NCI-H524 (cell line): ENCODE results near the gene SNCA.

Experiments
- DNase-seq, 2 experiments: peaks; one replicate each; lab custom pipeline; 2025; lab: John Stamatoyannopoulos, UW

SNCA gene

GRCh38 chr4:89836897-89837384, at the start of gene SNCA:
TSS of gene SNCA (minus strand) at chr4:89837161. CDS start at chr4:89835667, 1,494 bp downstream.
- peak; percentile 34 to 52 for DNase-seq

DNA sequence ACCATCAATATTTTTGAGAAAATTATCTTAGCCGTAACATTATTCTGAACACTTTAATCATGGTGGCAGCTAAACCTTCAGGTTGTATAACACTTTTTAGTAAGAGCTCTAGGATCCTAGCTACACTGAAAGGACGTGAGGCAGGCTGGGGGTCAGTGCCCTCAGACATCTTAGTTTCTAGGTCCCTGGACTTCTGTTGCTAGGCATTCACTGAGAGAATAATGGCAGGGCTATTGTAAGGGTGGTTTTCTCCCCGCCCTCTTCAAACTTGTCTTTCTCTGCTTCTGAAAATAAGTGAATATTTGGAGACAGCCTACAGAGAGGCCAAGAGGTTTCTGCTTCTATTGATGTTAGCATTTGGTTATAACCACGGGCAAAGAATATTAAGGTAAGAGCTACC, 42.3 kb upstream of the SNCA start:
- no peak for DNase-seq

DNA sequence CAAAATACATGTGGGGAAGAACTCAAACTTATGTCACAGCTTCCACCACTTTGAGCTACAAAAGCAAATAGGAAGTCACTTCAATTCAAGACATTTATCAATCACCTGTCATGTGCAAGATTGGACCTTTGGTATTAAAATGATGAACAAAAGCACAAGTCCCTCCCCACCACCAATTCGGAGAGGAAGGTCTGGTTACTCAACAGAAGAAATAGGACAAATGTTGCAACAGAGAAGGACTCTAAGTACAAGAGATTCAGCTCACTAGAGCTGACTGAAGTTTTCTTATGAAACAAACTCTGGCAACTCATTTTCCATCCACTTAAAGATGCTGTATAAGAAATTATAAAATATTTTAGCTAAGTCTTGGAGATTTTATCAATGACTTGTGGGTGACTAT, 41.6 kb upstream of the SNCA start:
- DNase-seq = no peak

DNA sequence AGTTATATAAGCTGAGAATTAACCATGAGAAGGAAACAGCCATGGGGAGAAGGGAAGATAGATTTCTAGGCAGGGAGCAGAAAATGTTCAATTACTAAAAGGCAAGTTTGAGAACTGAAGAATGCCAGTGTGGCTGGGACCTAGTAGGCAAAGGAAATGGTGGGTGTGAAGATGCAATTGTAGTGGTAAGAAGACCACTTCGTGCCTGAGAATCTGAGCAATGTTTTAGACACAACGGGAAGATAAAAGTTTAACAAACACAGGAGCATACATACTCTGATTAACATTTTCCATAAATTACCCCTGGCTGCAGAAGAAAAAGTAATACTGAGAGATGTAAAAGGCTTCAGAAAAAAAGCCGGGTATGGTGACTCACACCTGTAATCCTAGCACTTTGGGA, 39.6 kb upstream of the SNCA start:
- DNase-seq = no peak

GRCh38 chr4:89871211-89871610, 34.2 kb upstream of the SNCA start:
- DNase-seq = no peak

DNA sequence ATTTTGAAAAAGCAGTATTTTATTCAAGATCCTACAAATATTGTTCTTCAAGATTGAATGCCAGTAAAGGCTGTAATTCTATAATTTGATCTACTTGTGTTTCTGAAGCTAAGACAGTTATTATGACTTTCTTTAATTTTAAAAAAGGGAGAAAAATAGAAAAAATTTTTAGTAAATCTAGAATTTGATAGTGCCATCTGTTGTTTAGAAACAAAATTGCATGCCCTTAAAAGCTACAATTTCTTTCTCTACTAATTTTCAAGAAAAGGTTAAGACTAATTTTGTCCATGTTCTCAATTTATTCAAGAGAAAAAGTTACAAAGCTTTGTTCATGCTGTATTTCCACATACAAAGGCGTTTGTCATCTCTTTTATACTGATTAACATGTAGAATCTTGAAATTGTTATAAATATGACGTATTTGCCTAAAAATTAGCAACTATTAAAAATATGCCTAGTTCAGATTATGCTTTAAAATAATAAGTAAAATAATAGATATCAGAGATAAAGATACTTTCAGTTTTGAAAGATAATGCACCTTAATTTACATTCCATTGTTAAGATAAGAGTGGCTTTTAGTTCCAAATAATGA, 32.1 kb upstream of the SNCA start:
- no peak for DNase-seq

GRCh38 chr4:89868276-89868675, 31.3 kb upstream of the SNCA start:
- DNase-seq = no peak

DNA sequence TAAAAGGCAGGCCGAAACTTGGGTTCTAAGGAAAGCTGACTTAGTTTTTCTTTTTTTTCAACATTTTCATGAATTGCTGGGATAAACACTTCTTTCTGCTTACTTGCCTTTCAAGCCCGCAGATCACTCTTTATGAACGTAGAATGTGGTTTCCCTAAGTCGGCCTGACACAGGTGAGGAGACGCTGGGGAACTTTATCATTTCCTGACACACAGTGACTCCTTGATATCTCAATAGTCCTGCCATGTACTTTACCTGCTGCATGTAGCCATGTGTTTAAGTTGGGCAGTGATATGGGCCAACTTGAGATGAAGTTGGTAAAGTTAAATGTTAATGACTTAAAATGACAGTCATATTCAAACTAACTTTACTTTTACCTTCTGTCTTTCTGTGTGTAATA, 26.6 kb upstream of the SNCA start:
- DNase-seq = no peak

DNA sequence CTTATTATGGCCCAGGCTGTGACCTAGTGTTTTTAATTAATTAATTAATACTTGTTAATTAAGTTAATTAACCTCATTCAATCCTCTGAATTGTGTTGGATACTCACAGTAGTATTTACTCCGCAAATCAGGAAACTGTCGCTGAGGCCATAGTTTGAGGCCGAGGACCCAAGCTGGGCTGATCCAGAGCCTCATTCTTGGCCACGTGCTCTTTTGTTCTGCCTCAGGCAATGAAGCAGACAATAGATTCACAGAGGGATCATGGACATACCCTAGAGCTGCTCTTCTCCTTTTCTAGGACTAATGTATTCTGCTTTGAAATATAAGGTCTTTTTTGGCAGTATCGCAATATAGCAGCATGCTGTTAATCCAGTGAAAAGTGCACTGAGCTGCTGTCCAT, 24.0 kb upstream of the SNCA start:
- DNase-seq = no peak

GRCh38 chr4:89855236-89855635, 18.3 kb upstream of the SNCA start:
- no peak for DNase-seq

DNA sequence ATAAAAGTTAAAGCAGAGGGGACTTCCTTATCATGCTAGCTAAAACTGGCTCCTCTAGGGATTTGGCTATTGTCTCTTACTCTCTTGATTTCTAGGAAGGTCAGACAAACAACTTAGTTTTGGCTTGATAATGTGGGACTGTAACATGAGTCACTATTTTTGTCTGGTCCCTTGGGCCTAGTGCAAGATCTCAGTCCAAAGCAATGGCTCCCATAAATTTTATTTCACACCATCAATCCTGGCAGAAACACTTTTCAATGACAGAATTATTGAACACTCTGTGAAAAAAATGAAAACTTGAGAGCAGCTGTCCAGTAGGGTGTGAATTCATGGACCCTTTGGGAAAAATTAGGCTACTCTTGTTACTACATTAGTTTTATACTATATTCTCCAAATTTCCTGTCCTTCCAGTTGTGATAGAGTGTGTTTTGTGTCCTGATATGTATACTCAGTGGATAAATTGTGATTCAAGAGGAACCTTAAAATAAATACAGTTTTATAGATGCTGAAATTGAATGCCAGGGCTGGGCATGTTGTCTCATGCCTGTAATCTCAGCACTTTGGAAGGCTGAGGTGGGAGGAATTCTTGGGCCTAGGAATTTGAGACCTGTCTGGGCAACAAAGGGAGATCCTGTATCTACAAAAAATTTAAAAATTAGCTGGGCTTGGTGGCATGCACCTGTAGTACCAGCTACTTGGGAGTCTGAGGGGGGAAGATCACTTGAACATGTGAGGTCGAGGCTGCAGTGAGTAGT, 10.8 kb upstream of the SNCA start:
- no peak for DNase-seq

DNA sequence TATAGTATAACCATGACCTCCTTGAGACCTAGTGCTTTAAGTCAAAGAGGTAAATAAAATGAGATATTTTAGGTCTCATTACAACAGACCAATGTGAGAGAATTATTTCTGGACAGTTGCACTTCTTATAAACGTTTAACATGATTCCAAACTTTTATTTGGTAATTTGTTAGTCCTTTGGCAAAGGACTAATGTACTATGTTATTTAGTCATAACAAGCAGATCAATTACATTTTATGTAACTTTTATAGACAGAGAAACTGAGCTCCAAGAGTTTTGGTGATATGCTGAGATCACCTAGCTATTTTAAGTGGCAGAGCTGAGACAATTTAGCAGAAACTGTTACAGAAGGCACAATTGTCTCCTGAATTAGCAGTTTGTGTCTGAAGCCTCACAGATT, 2.6 kb upstream of the SNCA start:
- no peak for DNase-seq

GRCh38 chr4:89837993-89838390, 1.0 kb upstream of the SNCA start:
- peak; percentile 45 to 47 for DNase-seq

GRCh38 chr4:89837385-89837992, 528 bp upstream of the SNCA start:
- peak; percentile 45 to 50 for DNase-seq

- DNase-seq = no peak
Measured at GRCh38 chr4:89836031-89836745, 773 bp downstream of the SNCA start.

- no peak for DNase-seq
Measured at GRCh38 chr4:89835413-89835812, 1.5 kb downstream of the SNCA start.

DNA sequence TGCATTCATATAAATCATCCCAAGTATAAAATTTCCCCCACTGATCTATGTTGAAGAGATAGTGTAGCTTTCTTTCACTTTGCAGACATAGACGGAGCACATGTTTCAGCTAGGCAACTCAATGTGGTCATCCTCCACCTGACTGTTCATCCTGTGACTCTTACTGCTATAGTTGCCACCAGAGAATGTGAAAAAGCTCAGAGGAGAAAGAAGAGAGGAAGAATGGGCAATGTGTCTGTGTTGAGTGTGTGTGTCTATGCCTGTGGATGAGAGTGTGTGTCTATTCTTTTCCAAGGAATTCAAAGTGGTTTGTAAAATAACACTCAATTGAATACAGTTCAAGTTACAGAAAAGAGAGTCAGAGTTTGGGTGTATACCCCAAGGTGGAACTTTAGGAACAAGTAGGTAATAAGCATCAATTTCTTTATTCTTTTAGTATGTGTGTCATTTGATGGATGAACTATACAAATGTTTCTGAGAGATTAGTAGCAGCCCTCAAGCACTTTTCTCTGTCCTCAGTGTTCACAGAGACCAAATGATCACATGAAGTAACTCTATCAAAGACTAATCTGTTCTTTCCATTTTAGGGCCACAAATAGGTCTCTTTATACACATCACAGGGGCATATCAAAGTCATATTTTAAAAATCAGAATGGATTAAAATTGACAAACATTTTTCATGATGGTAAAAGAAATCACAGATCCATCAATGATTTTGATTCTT, 2.3 kb downstream of the SNCA start:
- DNase-seq = no peak

DNA sequence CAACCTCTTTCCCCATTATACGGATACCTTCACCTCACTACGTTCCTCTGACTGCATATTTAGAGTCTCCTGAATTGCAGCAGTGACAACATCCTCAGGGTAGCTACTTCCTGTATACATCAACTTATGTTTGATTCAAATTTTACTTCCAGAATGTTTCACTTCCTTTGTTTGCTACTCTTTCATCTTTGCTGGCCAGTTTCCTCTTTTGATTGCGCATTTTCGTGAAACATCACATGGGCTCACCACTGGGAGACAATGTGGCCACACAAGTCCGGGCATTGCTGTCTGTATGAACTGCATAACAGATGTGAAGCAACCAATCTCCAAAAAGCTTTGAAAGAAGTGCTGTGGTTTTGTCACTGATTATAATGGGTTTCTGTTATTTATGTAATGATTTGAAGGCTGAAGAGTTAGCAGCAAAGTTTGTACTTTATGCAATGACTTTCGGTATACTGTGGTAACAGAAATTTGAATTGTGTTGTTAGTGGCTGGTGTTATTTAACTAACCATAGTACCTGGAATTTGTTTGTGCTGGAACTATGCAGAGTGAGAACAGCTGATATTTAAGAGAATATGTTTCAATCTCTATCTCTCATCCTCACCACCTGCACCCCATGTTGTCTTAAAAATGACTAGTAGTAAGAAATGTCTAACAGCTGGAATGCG, 7.4 kb downstream of the SNCA start:
- DNase-seq = no peak

DNA sequence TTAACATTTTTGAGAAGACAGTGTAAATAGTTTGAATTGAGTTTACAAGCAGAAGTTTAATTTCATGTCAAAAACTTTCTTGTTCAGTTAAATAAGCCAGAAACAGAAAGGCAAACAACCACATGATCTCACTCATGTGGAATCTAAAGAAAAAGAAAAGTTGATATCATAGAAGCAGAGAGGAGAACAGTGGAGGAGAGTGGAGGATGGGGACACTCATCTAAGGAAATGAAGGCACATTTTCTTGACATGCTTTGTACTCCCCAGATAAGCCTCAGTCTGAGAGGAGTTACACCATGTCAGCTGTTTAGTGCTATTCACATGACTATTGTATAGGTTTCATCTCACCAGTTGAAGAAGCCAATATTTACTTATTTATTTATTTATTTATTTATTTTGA, 13.5 kb downstream of the SNCA start:
- DNase-seq = no peak

GRCh38 chr4:89821612-89822011, 15.3 kb downstream of the SNCA start:
- no peak for DNase-seq

DNA sequence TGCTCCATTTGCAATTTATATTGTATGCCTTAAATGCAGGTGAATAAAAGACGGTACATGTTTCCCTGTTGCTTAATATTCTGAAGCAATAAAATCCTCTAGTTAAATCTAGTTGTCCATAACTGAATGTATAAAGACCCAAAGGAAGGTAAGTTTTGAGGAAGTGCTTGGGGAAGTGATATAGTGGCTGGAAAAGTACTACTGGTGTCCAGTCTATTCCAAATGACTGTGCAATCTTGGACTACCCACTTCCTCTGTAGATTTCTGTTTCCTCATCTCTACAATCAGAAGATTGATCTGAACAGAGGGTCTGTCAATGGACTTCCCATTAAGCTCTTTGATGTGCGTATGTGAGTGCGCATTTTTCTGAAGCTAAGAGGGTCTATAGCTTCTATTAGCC, 17.0 kb downstream of the SNCA start:
- DNase-seq = no peak
